Pancreas (tissue), 10 donors: ENCODE data around the gene HMX1. TPM values are rescaled to one million over a fixed set of nuclear protein-coding genes. Genes with fewer than 3 reads are reported as not detected.

Experiments used
- ATAC-seq, 4 donors: fragments of 200-7000 bp; cut with Tn5 transposase; one replicate each; pipeline versions ENCODE4 v1.8.0 to v1.9.1; 2020; ENCODE audit warnings: mild to moderate bottlenecking in 4 of 4, moderate library complexity in 4 of 4
- DNase-seq, 6 donors: peaks; one replicate each; pipeline ENCODE4 v3.0.0-alpha.2; 2020
- FAIRE-seq: peaks from 2 replicates; lab custom pipeline; 2012; peaks lifted over from hg19 to GRCh38; lab: Jason Lieb, UNC
- H3K27ac ChIP-seq, 4 donors: fragments of 200-600 bp; sonication (generic); 1 replicate in 3 of 4; 2 replicates in 1 of 4; pipeline versions ENCODE4 v1.5.0 to v1.8.0; 2020
- H3K27me3 ChIP-seq, 4 donors: fragments of 200-600 bp; one replicate each; pipeline ENCODE4 v1.8.0; 2021
- H3K36me3 ChIP-seq, 3 donors: fragments of 200-600 bp; sonication (generic) in 1 of 3; one replicate each; pipeline versions ENCODE4 v1.5.0 to v1.8.0; 2020 to 2021
- H3K4me1 ChIP-seq, 3 donors: fragments of 200-600 bp; one replicate each; pipeline ENCODE4 v1.8.0; 2021
- H3K4me3 ChIP-seq, 4 donors: fragments of 200-600 bp; sonication (generic) in 2 of 4; one replicate each; pipeline versions ENCODE4 v1.5.0 to v1.8.0; 2020 to 2021
- H3K9me3 ChIP-seq, 4 donors: fragments of 200-600 bp; one replicate each; pipeline ENCODE4 v1.8.0; 2021
- WGBS, 2 donors: extraction: QIAGEN DNeasy Blood & Tissue Kit; methylation state at CpG; one replicate each; pipeline ENCODE4 v1.1.7; 2013; 5-methylcytosine and 5-hydroxymethylcytosine counted together
- intact Hi-C, 3 donors: fragments of 100-400 bp; cut with DNase I; formaldehyde crosslinking; loops; one replicate each; pipeline versions ENCODE4 v1.11.1 to v1.14.2; 2022
- polyA plus RNA-seq, 2 donors: library from polyadenylated mRNA; stranded (reverse); fragments of 200-250 nt; gene quantifications; one replicate each; pipeline ENCODE4 v1.2.3, GENCODE V29; 2013
- total RNA-seq, 6 donors: library from RNA; stranded (reverse); fragmentation: NEBNext Ultra II Directional in 4 of 6; extraction: Animal tissue kit (Norgen Biotek cat#: 25700) in 4 of 6; gene quantifications; one replicate each; pipeline versions ENCODE4 v1.2.1 to v1.2.4, GENCODE V29; 2021 to 2023
- TF ChIP-seq, protein P1 (sequence below), 4 donors: fragments of 200-600 bp; sonication (generic) in 3 of 4; IDR thresholded peaks; one replicate each; pipeline versions ENCODE4 v1.5.0 to v1.8.0; 2021; ENCODE audit warnings: antibody characterized with exemption in 4 of 4
- donor health status: healthy with polysubstance abuse.
- donor health status: DM: no; HTN: no; CAD: no; lungs with moderate emphysema.
- donor health status: DM: no; HTN: no; CAD: no.
- donor health status: control.
- donor health status: control.
- donor health status: Bipolar disorder and iron deficiency.
- donor health status: DM: yes; HTN: yes; CAD: no.
- donor health status: DM: no; HTN: no; CAD: no.
- donor health status: DM: no; HTN: no; CAD: no.
- donor health status: DM: yes; HTN: yes; CAD: no.

HMX1 gene
- total and polyA plus RNA-seq, 8 donors, result not detected

DNA sequence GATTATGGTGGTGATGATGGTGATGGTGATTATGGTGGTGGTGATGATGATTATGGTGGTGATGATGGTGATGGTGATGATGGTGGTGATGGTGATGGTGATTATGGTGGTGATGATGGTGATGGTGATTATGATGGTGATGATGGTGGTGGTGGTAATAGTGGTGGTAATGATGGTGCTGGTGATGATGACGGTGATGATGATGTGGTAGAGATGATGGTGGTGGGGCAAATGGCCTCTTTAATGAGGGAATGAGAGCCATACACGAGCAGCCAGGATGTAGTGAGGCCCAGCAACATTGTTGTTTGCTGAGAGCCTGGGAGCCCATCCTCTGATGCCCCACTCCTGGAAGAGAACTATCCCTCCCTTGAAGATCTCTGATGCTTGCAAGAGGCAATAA lies 29.0 kb downstream of the HMX1 start:
- DNase-seq (no peak), ATAC-seq (no peak), FAIRE-seq (no peak)
- H3K36me3 ChIP-seq, result no peaks in the 10 kb centered on the region
- no peaks in the 10 kb centered on the region for H3K4me1 ChIP-seq
- H3K9me3 ChIP-seq, result no peaks in the 10 kb centered on the region
- no peaks in the 10 kb centered on the region for H3K27me3 ChIP-seq
- intact Hi-C loops, result no loop called here
- no peak overlapping the region for H3K27ac ChIP-seq
- TF ChIP-seq, protein P1, sequence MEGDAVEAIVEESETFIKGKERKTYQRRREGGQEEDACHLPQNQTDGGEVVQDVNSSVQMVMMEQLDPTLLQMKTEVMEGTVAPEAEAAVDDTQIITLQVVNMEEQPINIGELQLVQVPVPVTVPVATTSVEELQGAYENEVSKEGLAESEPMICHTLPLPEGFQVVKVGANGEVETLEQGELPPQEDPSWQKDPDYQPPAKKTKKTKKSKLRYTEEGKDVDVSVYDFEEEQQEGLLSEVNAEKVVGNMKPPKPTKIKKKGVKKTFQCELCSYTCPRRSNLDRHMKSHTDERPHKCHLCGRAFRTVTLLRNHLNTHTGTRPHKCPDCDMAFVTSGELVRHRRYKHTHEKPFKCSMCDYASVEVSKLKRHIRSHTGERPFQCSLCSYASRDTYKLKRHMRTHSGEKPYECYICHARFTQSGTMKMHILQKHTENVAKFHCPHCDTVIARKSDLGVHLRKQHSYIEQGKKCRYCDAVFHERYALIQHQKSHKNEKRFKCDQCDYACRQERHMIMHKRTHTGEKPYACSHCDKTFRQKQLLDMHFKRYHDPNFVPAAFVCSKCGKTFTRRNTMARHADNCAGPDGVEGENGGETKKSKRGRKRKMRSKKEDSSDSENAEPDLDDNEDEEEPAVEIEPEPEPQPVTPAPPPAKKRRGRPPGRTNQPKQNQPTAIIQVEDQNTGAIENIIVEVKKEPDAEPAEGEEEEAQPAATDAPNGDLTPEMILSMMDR (IDR thresholded peaks at IDR 0.05), result no peak
- H3K4me3 ChIP-seq, result no peak overlapping the region
- 36 to 69% methylated on average over 2 of the region's 2 CpGs for WGBS, 2 donors

DNA sequence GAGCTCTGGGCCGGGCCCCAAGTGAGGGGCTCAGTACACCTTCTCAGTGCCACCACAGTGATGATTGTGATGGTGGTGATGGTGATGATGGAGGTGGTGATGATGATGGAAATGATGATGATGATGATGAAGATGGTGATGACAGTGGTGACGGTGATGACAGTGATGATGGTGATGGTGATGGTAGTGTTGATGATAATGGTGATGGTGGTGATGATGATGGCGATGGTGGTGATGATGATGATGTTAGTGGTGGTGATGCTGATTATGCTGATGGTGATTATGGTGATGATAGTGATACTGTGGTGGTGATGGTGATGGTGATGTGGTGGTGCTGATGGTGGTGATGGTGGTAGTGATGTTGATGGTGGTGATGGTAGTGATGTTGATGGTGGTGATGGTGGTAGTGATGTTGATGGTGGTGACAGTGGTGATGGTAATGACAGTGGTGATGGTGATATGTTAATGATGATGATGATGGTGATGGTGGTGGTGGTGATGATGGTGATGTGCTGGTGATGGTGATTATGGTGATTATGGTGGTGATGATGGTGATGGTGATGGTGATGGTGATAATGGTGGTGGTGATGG lies 29.9 kb downstream of the HMX1 start:
- Histone ChIP-seq H3K4me1 (no peaks in the 10 kb centered on the region), H3K27ac (no peak overlapping the region), H3K27me3 (no peaks in the 10 kb centered on the region), H3K4me3 (no peak overlapping the region), H3K36me3 (no peaks in the 10 kb centered on the region), H3K9me3 (no peaks in the 10 kb centered on the region)
- FAIRE-seq (no peak), ATAC-seq (no peak), DNase-seq (no peak)
- 87 to 94% methylated on average over 3 of the region's 3 CpGs for WGBS, 2 donors
- TF ChIP-seq, protein P1 (IDR thresholded peaks at IDR 0.05), result no peak
- intact Hi-C loops, result no loop called here

DNA sequence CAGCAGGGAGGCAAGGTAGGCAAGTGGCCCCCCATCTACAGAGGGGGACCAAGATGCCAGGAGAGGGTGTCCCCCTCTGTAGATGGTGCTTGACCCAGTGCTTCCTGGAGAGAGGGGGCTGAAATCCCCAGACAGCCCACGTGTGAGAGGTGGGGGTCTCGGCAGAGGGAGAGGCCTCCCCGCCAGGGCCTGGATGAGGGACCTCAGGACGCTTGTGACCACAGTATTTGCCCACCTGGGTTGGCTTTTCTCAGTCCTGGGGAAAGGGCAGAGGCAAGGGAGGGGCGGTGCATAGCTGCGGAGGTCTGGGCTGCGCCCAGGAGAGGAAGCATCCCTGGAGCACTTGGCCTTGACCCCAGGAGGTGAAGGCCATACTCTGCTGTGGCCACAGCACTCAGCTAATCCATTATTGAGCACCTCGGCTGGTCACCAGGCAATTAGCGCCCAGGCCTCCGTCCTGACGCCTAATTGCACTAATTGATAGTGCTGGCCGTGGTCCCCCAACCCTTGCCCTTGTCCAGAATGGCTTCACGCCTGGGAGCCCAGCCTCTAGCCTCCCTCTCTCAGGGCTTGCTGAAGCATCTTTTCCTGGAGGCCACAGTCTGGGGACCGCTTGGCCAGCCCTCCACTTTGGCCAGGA lies 30.7 kb downstream of the HMX1 start:
- H3K27me3 ChIP-seq, result no peaks in the 10 kb centered on the region

DNA sequence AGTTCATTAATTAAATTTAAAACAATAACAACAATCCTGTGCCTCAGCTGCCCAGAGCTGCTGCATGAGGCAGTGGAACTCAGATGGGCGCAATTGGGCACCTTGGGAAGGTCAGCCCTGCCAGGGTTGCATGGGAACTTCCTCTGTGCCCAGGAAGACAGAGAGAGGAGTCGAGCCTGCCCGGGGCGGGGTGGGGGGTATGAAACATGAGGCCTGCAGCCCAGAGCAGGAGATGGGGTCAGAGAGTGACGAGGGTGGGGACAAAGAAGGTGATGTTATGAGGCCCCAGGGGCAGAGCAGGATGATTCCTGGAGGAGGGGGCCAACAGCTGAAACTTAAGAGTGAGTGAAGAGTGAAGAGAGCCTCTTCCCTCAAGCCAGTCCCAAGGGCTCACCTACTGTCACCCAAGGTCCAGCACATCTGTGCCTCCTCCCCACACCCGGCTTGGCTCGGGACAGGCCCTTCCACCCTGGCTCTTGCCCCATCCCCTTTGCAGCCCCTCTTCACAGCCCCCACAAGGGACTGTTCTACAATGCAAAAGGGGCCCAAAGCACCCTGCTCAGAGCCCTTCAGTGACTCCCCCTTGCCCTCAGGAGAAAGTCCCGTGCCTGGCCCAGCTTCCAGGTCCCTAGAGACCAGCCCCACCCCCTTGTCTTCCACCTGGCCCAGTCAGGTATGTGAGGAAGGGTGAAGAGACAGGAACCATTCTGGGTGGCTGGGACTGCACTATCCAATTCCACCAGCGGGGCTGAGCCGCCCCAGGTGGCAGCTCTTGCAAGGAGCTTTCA lies 31.4 kb downstream of the HMX1 start:
- peak in 2 of 6 donors; percentile 8 to 43 for DNase-seq
- Histone ChIP-seq H3K4me3 (no peak overlapping the region), H3K27ac (no peak overlapping the region), H3K27me3 (no peaks in the 10 kb centered on the region), H3K36me3 (no peaks in the 10 kb centered on the region), H3K9me3 (no peaks in the 10 kb centered on the region), H3K4me1 (no peaks in the 10 kb centered on the region)
- WGBS, 2 donors, result 50 to 68% methylated on average over 9 to 10 of the region's 10 CpGs
- TF ChIP-seq, protein P1 (IDR thresholded peaks at IDR 0.05), result no peak
- FAIRE-seq, result no peak
- no peak for ATAC-seq
- intact Hi-C loops, result no loop called here

More for the DNA sequence above, 30.7 kb downstream of the HMX1 start:
- WGBS, 2 donors, result 59 to 65% methylated on average over 14 of the region's 14 CpGs
- TF ChIP-seq, protein P1 (IDR thresholded peaks at IDR 0.05), result no peak
- no peak for FAIRE-seq
- intact Hi-C loops, result no loop called here
- DNase-seq, result peak in 3 of 6 donors; percentile 4 to 46 (median 31)
- no peaks in the 10 kb centered on the region for H3K9me3 ChIP-seq
- no peak overlapping the region for H3K27ac ChIP-seq
- H3K36me3 ChIP-seq, result no peaks in the 10 kb centered on the region
- no peak for ATAC-seq
- H3K4me1 ChIP-seq, result no peaks in the 10 kb centered on the region
- no peak overlapping the region for H3K4me3 ChIP-seq
